Measurements from ENCODE around the gene DOCK10.
"Not testable (repeated sequence)": the region's sequence is repeated elsewhere in the genome, so short reads cannot be mapped to it uniquely, and the experiment has no call there.

GRCh38 chr2:225047502-225047901 is 5.2 kb upstream of the DOCK10 start:
- TF ChIP-seq CTCF, POLR2A (IDR thresholded peaks at IDR 0.05): not testable (repeated sequence)

All from testis (tissue), 2 donors.